ENCODE measurements around the gene PTPRT. TPM values are rescaled to one million over a fixed set of nuclear protein-coding genes. Genes with fewer than 3 reads are reported as not detected.

PTPRT gene
- total and polyA plus RNA-seq, 10 of the 15 experiments (the other 5 are each of a cell fraction or from before 2014, with no cell fraction given) = not detected

DNA sequence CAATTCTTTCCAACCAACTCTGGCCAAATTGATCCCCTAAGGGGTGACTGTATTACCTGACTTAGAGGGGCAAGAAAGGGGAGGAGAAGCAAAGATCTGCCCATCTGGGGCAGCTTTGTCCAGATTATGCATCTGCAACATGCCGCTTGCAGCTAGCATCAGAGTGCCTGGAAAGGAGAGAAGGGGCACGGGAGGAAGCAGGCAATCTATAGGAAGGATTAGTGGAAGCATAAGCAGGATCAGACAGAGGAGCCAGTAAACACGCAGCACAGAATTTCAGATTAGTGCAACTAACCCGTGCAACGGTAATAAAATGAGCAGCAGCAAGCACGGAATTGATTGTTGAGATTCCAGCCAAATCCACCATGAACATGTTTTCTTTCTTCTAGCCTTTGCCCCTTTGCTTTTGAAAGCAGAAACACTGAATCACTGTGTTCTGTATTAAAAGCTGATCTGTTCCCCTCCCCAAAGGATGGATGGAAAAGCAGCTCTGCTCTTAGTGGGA lies 927.9 kb downstream of the PTPRT start (continued):
- TF ChIP-seq, protein P1, sequence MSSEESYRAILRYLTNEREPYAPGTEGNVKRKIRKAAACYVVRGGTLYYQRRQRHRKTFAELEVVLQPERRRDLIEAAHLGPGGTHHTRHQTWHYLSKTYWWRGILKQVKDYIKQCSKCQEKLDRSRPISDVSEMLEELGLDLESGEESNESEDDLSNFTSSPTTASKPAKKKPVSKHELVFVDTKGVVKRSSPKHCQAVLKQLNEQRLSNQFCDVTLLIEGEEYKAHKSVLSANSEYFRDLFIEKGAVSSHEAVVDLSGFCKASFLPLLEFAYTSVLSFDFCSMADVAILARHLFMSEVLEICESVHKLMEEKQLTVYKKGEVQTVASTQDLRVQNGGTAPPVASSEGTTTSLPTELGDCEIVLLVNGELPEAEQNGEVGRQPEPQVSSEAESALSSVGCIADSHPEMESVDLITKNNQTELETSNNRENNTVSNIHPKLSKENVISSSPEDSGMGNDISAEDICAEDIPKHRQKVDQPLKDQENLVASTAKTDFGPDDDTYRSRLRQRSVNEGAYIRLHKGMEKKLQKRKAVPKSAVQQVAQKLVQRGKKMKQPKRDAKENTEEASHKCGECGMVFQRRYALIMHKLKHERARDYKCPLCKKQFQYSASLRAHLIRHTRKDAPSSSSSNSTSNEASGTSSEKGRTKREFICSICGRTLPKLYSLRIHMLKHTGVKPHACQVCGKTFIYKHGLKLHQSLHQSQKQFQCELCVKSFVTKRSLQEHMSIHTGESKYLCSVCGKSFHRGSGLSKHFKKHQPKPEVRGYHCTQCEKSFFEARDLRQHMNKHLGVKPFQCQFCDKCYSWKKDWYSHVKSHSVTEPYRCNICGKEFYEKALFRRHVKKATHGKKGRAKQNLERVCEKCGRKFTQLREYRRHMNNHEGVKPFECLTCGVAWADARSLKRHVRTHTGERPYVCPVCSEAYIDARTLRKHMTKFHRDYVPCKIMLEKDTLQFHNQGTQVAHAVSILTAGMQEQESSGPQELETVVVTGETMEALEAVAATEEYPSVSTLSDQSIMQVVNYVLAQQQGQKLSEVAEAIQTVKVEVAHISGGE (CRISPR knock-in tag; IDR thresholded peaks at IDR 0.05) = no peak
- TF ChIP-seq BACH1 (IDR thresholded peaks at IDR 0.05; ENCODE audit: borderline replicate concordance) (no peak), RUNX3 (IDR thresholded peaks at IDR 0.05; ENCODE audit: low read length) (no peak), ZNF24 (IDR thresholded peaks at IDR 0.05) (no peak)

DNA sequence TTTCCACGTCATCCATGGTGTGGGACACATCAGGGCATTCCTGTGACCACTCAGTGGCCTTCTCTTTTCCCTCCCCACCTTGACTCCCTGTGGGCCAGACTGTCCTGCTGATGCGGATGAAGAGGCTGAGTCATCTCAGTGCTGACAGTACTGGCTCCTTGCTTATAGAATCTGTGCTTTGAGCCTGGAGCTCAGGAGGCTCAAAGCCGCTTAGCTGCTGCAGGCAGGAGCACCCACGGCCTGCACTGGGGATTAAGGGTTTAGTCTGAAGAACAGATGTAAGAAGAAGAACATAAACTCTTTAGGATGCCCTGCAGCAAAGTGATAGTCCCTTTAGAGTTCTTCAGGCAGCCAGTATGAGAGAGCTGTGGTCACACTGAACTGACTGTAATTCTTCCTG lies 929.5 kb downstream of the PTPRT start:
- Histone ChIP-seq H3K27me3 (replicated peaks in 1 of 2; ENCODE audit: control insufficient read depth in 2 of 2, insufficient read depth in 2 of 2, low read length in 1 of 2) (no peaks in the 10 kb centered on the region), H3K4me1 (ENCODE audit: control insufficient read depth, insufficient read depth, low read length) (no peaks in the 10 kb centered on the region), H3K9ac (ENCODE audit: control insufficient read depth, insufficient read depth, low read length) (no peak overlapping the region), H3K4me2 (ENCODE audit: control insufficient read depth, insufficient read depth) (no peak overlapping the region), H2AFZ (ENCODE audit: control insufficient read depth, low read depth, low read length) (no peak overlapping the region), H3K9me3 (replicated peaks; ENCODE audit: control insufficient read depth, insufficient read depth, low read length) (no peaks in the 10 kb centered on the region), H4K20me1 (ENCODE audit: control insufficient read depth, insufficient read depth) (no peaks in the 10 kb centered on the region), H3K79me2 (ENCODE audit: control insufficient read depth, insufficient read depth, low read length) (no peaks in the 10 kb centered on the region), H3K27ac (ENCODE audit: control insufficient read depth, insufficient read depth) (no peak overlapping the region), H3K4me3 (no peak overlapping the region), H3K36me3 (ENCODE audit: control insufficient read depth in 2 of 2, insufficient read depth in 2 of 2, low read length in 1 of 2) (no peaks in the 10 kb centered on the region)
- RAD21 ChIA-PET (ENCODE audit: unreplicated experiment) = no interaction called here
- SMC1A ChIA-PET (ENCODE audit: uncharacterized antibody, unreplicated experiment) = no interaction called here
- FAIRE-seq (no peak), DNase-seq (ENCODE audit: low read depth, low spot score) (no peak), ATAC-seq (no peak)
- no TSS peak for BruUV-seq (replicated peaks)
- POLR2A ChIA-PET = no interaction called here
- CTCF ChIA-PET = no interaction called here
- WGBS (ENCODE audit: insufficient coverage, insufficient replicate concordance, low lambda C conversion rate, missing lambda C conversion rate) = 19% methylated on average over 4 of the region's 4 CpGs
- intact Hi-C loops (cut with micrococcal nuclease; ENCODE audit: unreplicated experiment) (no loop called here), in situ Hi-C loops (cut with MboI) (no loop called here)
- TF ChIP-seq ZBED1 (IDR thresholded peaks at IDR 0.05; ENCODE audit: borderline replicate concordance) = no peak
- TF ChIP-seq NFYA (IDR thresholded peaks at IDR 0.05; ENCODE audit: borderline replicate concordance, low read depth, low read length) = no peak
- no peak for TF ChIP-seq BCL11A (IDR thresholded peaks at IDR 0.05; ENCODE audit: low read depth, low read length)
- no peak for TF ChIP-seq SUZ12 (IDR thresholded peaks at IDR 0.05; ENCODE audit: unreplicated experiment)
- TF ChIP-seq, protein P2, sequence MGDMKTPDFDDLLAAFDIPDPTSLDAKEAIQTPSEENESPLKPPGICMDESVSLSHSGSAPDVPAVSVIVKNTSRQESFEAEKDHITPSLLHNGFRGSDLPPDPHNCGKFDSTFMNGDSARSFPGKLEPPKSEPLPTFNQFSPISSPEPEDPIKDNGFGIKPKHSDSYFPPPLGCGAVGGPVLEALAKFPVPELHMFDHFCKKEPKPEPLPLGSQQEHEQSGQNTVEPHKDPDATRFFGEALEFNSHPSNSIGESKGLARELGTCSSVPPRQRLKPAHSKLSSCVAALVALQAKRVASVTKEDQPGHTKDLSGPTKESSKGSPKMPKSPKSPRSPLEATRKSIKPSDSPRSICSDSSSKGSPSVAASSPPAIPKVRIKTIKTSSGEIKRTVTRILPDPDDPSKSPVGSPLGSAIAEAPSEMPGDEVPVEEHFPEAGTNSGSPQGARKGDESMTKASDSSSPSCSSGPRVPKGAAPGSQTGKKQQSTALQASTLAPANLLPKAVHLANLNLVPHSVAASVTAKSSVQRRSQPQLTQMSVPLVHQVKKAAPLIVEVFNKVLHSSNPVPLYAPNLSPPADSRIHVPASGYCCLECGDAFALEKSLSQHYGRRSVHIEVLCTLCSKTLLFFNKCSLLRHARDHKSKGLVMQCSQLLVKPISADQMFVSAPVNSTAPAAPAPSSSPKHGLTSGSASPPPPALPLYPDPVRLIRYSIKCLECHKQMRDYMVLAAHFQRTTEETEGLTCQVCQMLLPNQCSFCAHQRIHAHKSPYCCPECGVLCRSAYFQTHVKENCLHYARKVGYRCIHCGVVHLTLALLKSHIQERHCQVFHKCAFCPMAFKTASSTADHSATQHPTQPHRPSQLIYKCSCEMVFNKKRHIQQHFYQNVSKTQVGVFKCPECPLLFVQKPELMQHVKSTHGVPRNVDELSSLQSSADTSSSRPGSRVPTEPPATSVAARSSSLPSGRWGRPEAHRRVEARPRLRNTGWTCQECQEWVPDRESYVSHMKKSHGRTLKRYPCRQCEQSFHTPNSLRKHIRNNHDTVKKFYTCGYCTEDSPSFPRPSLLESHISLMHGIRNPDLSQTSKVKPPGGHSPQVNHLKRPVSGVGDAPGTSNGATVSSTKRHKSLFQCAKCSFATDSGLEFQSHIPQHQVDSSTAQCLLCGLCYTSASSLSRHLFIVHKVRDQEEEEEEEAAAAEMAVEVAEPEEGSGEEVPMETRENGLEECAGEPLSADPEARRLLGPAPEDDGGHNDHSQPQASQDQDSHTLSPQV (IDR thresholded peaks at IDR 0.05) = no peak
- TF ChIP-seq CBFB (IDR thresholded peaks at IDR 0.05; ENCODE audit: low read depth) = no peak
- TF ChIP-seq CREM (IDR thresholded peaks at IDR 0.05; ENCODE audit: low read depth) = no peak
- TF ChIP-seq POLR2A (IDR thresholded peaks at IDR 0.05; ENCODE audit: low read depth, low read length) = no peak
- TF ChIP-seq NR2C1 (IDR thresholded peaks at IDR 0.05) = no peak
- no peak for TF ChIP-seq STAT3 (IDR thresholded peaks at IDR 0.05; ENCODE audit: low read depth, low read length)
- TF ChIP-seq SMC3 (IDR thresholded peaks at IDR 0.05; ENCODE audit: borderline replicate concordance, low read length) = no peak
- no peak for TF ChIP-seq KDM1A (IDR thresholded peaks at IDR 0.05; ENCODE audit: borderline replicate concordance)
- no peak for TF ChIP-seq ATF7 (IDR thresholded peaks at IDR 0.05; ENCODE audit: low read depth)
- no peak for TF ChIP-seq HDGF (IDR thresholded peaks at IDR 0.05)
- no peak for TF ChIP-seq NRF1 (conservative IDR thresholded peaks at IDR 0.05; ENCODE audit: low read depth, low read length)
